Measurements from ENCODE around the gene AGBL4. TPM values are rescaled to one million over a fixed set of nuclear protein-coding genes. Genes with fewer than 3 reads are reported as not detected.

AGBL4 gene
- total and polyA plus RNA-seq, 2 of the 4 experiments (the other 2 are of a cell fraction): not detected

DNA sequence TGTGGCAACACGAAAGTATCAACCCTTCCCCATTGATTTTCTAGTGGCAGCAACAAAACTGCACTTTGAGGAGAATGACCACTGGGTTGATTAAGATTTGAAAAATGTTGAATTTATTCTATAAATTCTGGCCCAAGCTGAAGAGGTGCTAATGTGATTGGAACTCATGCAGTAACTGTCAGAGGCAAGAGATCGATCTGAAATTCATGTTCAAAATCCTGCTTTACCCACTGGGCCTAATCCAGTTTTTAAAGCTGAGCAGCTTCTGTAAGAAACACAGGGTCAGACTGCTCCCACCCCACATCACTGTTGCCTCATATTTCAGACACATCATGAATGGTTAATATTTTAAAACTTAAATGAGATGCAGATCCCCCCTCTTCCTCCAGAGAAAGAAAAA lies 629.6 kb downstream of the AGBL4 start:
- BruUV-seq (replicated peaks): no TSS peak
- TF ChIP-seq RAD21 (IDR thresholded peaks at IDR 0.05; ENCODE audit: low read length) (no peak), MXI1 (IDR thresholded peaks at IDR 0.05; ENCODE audit: borderline replicate concordance, low read depth, low read length) (no peak), BHLHE40 (IDR thresholded peaks at IDR 0.05; ENCODE audit: low read depth, low read length) (no peak), FOS (IDR thresholded peaks at IDR 0.05; ENCODE audit: low read depth, low read length) (no peak), MAFK (IDR thresholded peaks at IDR 0.05; ENCODE audit: low read depth, low read length) (no peak), NFE2L2 (IDR thresholded peaks at IDR 0.05; ENCODE audit: low read depth, low read length) (no peak), SMC3 (IDR thresholded peaks at IDR 0.05; ENCODE audit: low read depth, low read length) (no peak), RFX5 (IDR thresholded peaks at IDR 0.05; ENCODE audit: low read depth, low read length) (no peak), RCOR1 (IDR thresholded peaks at IDR 0.05; ENCODE audit: insufficient replicate concordance, low read length) (no peak), MAZ (IDR thresholded peaks at IDR 0.05; ENCODE audit: borderline replicate concordance, low read depth, low read length) (no peak), ELK1 (IDR thresholded peaks at IDR 0.05; ENCODE audit: borderline replicate concordance, low read depth, low read length) (no peak), CEBPB (IDR thresholded peaks at IDR 0.05; ENCODE audit: low read depth, low read length) (no peak)
- TF ChIP-seq, protein P1, sequence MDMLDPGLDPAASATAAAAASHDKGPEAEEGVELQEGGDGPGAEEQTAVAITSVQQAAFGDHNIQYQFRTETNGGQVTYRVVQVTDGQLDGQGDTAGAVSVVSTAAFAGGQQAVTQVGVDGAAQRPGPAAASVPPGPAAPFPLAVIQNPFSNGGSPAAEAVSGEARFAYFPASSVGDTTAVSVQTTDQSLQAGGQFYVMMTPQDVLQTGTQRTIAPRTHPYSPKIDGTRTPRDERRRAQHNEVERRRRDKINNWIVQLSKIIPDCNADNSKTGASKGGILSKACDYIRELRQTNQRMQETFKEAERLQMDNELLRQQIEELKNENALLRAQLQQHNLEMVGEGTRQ (IDR thresholded peaks at IDR 0.05; ENCODE audit: low read depth, low read length): no peak
- TF ChIP-seq, protein P2, sequence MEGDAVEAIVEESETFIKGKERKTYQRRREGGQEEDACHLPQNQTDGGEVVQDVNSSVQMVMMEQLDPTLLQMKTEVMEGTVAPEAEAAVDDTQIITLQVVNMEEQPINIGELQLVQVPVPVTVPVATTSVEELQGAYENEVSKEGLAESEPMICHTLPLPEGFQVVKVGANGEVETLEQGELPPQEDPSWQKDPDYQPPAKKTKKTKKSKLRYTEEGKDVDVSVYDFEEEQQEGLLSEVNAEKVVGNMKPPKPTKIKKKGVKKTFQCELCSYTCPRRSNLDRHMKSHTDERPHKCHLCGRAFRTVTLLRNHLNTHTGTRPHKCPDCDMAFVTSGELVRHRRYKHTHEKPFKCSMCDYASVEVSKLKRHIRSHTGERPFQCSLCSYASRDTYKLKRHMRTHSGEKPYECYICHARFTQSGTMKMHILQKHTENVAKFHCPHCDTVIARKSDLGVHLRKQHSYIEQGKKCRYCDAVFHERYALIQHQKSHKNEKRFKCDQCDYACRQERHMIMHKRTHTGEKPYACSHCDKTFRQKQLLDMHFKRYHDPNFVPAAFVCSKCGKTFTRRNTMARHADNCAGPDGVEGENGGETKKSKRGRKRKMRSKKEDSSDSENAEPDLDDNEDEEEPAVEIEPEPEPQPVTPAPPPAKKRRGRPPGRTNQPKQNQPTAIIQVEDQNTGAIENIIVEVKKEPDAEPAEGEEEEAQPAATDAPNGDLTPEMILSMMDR (conservative IDR thresholded peaks at IDR 0.05; ENCODE audit: low read depth, low read length): no peak
- dilution Hi-C loops (cut with HindIII; ENCODE audit: low sequenced_read_pairs, unreplicated experiment) (no loop called here), in situ Hi-C loops (cut with MboI; ENCODE audit: low sequenced_read_pairs) (no loop called here), intact Hi-C loops (cut with micrococcal nuclease) (no loop called here)
- Histone ChIP-seq H3K18ac (ENCODE audit: low read depth, low read length) (no peak overlapping the region), H3K9ac (ENCODE audit: low read depth, low read length) (no peak overlapping the region), H3K4me2 (ENCODE audit: low read depth, low read length) (no peak overlapping the region), H3K4ac (ENCODE audit: low read depth, low read length) (no peak overlapping the region), H3K27ac (ENCODE audit: insufficient read depth, low read length) (no peak overlapping the region), H3K79me1 (ENCODE audit: low read depth in 1 of 2, low read length in 2 of 2) (no peaks in the 10 kb centered on the region), H3K56ac (ENCODE audit: extremely low read depth, insufficient read depth, low read length) (no peak overlapping the region), H4K5ac (ENCODE audit: low read depth, low read length) (no peak overlapping the region), H2BK5ac (ENCODE audit: low read depth, low read length, poor library complexity, severe bottlenecking) (no peak overlapping the region), H2AK5ac (ENCODE audit: low read depth, low read length) (no peak overlapping the region), H4K8ac (ENCODE audit: low read depth in 2 of 2, low read length in 2 of 2) (no peak overlapping the region), H3K14ac (replicated peaks; ENCODE audit: low read depth, low read length) (no peak overlapping the region), H3K9me1 (ENCODE audit: insufficient read depth, low read length) (no peaks in the 10 kb centered on the region), H2BK20ac (ENCODE audit: low read depth, low read length) (no peak overlapping the region), H3K4me3 (ENCODE audit: insufficient read depth, low read depth, low read length) (no peak overlapping the region), H4K91ac (ENCODE audit: insufficient read depth, low read depth, low read length) (no peak overlapping the region), H3K9me3 (ENCODE audit: control insufficient read depth, insufficient read depth, low read length) (peaks cover 3% of the 10 kb centered on the region; the same call in 1 of the 2 replicates), H3K23ac (ENCODE audit: low read depth, low read length) (no peak overlapping the region), H3K4me1 (ENCODE audit: control insufficient read depth, insufficient read depth, low read length) (no peaks in the 10 kb centered on the region), H2AFZ (replicated peaks; ENCODE audit: low read length, poor library complexity) (no peak overlapping the region), H3K36me3 (ENCODE audit: control insufficient read depth, insufficient read depth, low read length) (no peaks in the 10 kb centered on the region), H2AK9ac (replicated peaks; ENCODE audit: low read depth, low read length, poor library complexity) (no peak overlapping the region), H4K20me1 (ENCODE audit: insufficient read depth, low read length) (no peaks in the 10 kb centered on the region), H2BK15ac (ENCODE audit: low read depth, low read length) (no peak overlapping the region), H2BK120ac (ENCODE audit: low read depth, low read length) (no peak overlapping the region), H3K27me3 (ENCODE audit: control insufficient read depth, insufficient read depth, low read length) (no peaks in the 10 kb centered on the region)
- ChIA-PET POLR2A (ENCODE audit: unreplicated experiment) (no interaction called here), CTCF (no interaction called here)
- ATAC-seq (ENCODE audit: low read depth): no peak
- no CpG with 5 or more reads among the region's 2 CpGs for WGBS, 2 experiments (ENCODE audit: extremely low coverage in 2 of 2, insufficient read length in 1 of 2)
- no peak for DNase-seq
